ENCODE measurements around the gene MYO7B.

DNA sequence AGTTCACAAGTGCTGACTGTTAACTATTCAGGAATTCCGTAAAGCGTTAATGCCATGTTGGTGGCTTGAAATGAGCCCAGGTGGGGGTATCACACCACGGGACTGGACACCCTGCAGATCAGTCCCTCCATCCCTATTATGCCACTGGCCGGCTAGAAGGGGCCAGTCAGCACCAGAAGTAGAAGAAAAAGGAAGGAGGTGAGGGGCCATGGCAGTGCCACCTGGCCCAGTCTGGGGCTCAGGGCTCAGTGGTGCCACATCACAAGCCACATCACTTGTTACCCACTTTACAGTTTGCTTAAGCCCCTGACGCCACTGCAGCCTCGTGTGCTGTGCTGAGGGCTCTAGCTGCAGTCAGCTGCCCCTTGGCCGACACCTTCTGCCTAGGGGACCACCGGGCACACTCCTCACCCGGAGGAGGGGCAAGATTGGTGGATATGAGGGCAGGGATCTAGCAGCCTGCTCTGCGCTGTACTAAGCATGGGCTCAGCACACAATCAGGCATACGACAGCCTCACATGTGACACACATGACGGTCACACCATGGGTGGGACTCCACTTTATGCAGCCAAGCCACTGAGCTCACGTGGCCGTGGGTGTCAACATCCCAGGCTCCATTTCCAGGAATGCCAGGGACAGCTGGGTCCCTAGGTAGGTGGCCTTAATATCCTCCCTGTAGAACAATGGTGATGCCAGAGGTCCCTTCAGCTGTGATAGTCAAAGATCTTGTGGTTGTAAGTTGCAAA, 136.2 kb downstream of the MYO7B start:
- TF ChIP-seq, protein P1, sequence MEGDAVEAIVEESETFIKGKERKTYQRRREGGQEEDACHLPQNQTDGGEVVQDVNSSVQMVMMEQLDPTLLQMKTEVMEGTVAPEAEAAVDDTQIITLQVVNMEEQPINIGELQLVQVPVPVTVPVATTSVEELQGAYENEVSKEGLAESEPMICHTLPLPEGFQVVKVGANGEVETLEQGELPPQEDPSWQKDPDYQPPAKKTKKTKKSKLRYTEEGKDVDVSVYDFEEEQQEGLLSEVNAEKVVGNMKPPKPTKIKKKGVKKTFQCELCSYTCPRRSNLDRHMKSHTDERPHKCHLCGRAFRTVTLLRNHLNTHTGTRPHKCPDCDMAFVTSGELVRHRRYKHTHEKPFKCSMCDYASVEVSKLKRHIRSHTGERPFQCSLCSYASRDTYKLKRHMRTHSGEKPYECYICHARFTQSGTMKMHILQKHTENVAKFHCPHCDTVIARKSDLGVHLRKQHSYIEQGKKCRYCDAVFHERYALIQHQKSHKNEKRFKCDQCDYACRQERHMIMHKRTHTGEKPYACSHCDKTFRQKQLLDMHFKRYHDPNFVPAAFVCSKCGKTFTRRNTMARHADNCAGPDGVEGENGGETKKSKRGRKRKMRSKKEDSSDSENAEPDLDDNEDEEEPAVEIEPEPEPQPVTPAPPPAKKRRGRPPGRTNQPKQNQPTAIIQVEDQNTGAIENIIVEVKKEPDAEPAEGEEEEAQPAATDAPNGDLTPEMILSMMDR (IDR thresholded peaks at IDR 0.05; ENCODE audit: low read length), result no peak
- TF ChIP-seq EZH2phosphoT487 (IDR thresholded peaks at IDR 0.05; ENCODE audit: low read length), result no peak
